Esophagus (tissue), 2 donors: ENCODE results near the gene FXYD2. TPM values are rescaled to one million over a fixed set of nuclear protein-coding genes. Genes with fewer than 3 reads are reported as not detected.

Experiments used
- H3K27ac ChIP-seq, 2 donors: one replicate each; pipeline ENCODE4 v1.5.1; 2013; ENCODE audit warnings: low read depth in 2 of 2, mild to moderate bottlenecking in 2 of 2, inconsistent platforms in 1 of 2, low read length in 1 of 2, moderate library complexity in 1 of 2
- H3K27me3 ChIP-seq, 2 donors: one replicate each; pipeline ENCODE4 v1.6.1; 2013; ENCODE audit warnings: low read length in 2 of 2, control low read depth in 1 of 2, mild to moderate bottlenecking in 1 of 2; ENCODE audit not compliant: insufficient read depth in 2 of 2, control insufficient read depth in 1 of 2
- H3K36me3 ChIP-seq, 2 donors: one replicate each; pipeline ENCODE4 v1.6.1; 2013; ENCODE audit warnings: low read length in 1 of 2; ENCODE audit not compliant: control insufficient read depth in 2 of 2, insufficient read depth in 2 of 2
- H3K4me1 ChIP-seq, 2 donors: one replicate each; pipeline ENCODE4 v1.6.1; 2013; ENCODE audit warnings: low read length in 1 of 2; ENCODE audit not compliant: control insufficient read depth in 2 of 2, insufficient read depth in 2 of 2
- H3K4me3 ChIP-seq, 2 donors: one replicate each; pipeline ENCODE4 v1.5.1; 2013; ENCODE audit warnings: low read length in 2 of 2, mild to moderate bottlenecking in 2 of 2, low read depth in 1 of 2, moderate library complexity in 1 of 2
- H3K9me3 ChIP-seq, 2 donors: one replicate each; pipeline ENCODE4 v1.6.1; 2013; ENCODE audit warnings: mild to moderate bottlenecking in 2 of 2, low read depth in 1 of 2, low read length in 1 of 2, moderate library complexity in 1 of 2; ENCODE audit not compliant: control insufficient read depth in 2 of 2, insufficient read depth in 1 of 2
- WGBS, 2 donors: extraction: QIAGEN DNeasy Blood & Tissue Kit; methylation state at CpG; one replicate each; pipeline ENCODE4 v1.1.7; 2013; 5-methylcytosine and 5-hydroxymethylcytosine counted together
- polyA plus RNA-seq, 2 donors: library from polyadenylated mRNA; stranded (reverse); fragments of 200-250 nt; gene quantifications; one replicate each; pipeline ENCODE4 v1.2.3, GENCODE V29; 2013
- donor health status: healthy with polysubstance abuse.
- donor health status: Bipolar disorder and iron deficiency.

Gene FXYD2
- polyA plus RNA-seq, 2 donors: 0.75 to 1.0 TPM

GRCh38 chr11:117781627-117782026 is 42.9 kb downstream of the FXYD2 start:
- no peaks in the 10 kb centered on the region for H3K27me3 ChIP-seq
- no peaks in the 10 kb centered on the region for H3K36me3 ChIP-seq
- WGBS, 2 donors: 76% methylated on average over 4 of the region's 4 CpGs
- H3K4me3 ChIP-seq: no peak overlapping the region
- no peaks in the 10 kb centered on the region for H3K4me1 ChIP-seq
- H3K27ac ChIP-seq: no peak overlapping the region
- no peaks in the 10 kb centered on the region for H3K9me3 ChIP-seq

- H3K4me1 ChIP-seq: no peaks in the 10 kb centered on the region
- 85 to 92% methylated on average over 26 of the region's 26 CpGs for WGBS, 2 donors
- no peaks in the 10 kb centered on the region for H3K36me3 ChIP-seq
- H3K9me3 ChIP-seq: no peaks in the 10 kb centered on the region
- no peak overlapping the region for H3K4me3 ChIP-seq
- no peaks in the 10 kb centered on the region for H3K27me3 ChIP-seq
- no peak overlapping the region for H3K27ac ChIP-seq
Measured at GRCh38 chr11:117780456-117780855, 44.1 kb downstream of the FXYD2 start.

- H3K9me3 ChIP-seq: no peaks in the 10 kb centered on the region
- H3K36me3 ChIP-seq: no peaks in the 10 kb centered on the region
- WGBS, 2 donors: 74 to 77% methylated on average over 3 of the region's 3 CpGs
- H3K4me1 ChIP-seq: no peaks in the 10 kb centered on the region
- H3K27me3 ChIP-seq: no peaks in the 10 kb centered on the region
- no peak overlapping the region for H3K4me3 ChIP-seq
- no peak overlapping the region for H3K27ac ChIP-seq
Measured at GRCh38 chr11:117774553-117774952, 50.0 kb downstream of the FXYD2 start.

GRCh38 chr11:117772360-117772759 is 52.2 kb downstream of the FXYD2 start:
- H3K36me3 ChIP-seq: no peaks in the 10 kb centered on the region
- H3K27ac ChIP-seq: no peak overlapping the region
- no peaks in the 10 kb centered on the region for H3K27me3 ChIP-seq
- H3K9me3 ChIP-seq: no peaks in the 10 kb centered on the region
- no peaks in the 10 kb centered on the region for H3K4me1 ChIP-seq
- 88 to 91% methylated on average over 6 of the region's 6 CpGs for WGBS, 2 donors
- no peak overlapping the region for H3K4me3 ChIP-seq

- no peaks in the 10 kb centered on the region for H3K27me3 ChIP-seq
- 87 to 88% methylated on average over 7 of the region's 7 CpGs for WGBS, 2 donors
- no peak overlapping the region for H3K4me3 ChIP-seq
- no peaks in the 10 kb centered on the region for H3K36me3 ChIP-seq
- no peak overlapping the region for H3K27ac ChIP-seq
- H3K4me1 ChIP-seq: no peaks in the 10 kb centered on the region
- H3K9me3 ChIP-seq: no peaks in the 10 kb centered on the region
Measured at GRCh38 chr11:117771841-117772240, 52.7 kb downstream of the FXYD2 start.

GRCh38 chr11:117771197-117771596 is 53.3 kb downstream of the FXYD2 start:
- H3K4me3 ChIP-seq: no peak overlapping the region
- no peaks in the 10 kb centered on the region for H3K36me3 ChIP-seq
- no peak overlapping the region for H3K27ac ChIP-seq
- no peaks in the 10 kb centered on the region for H3K27me3 ChIP-seq
- no peaks in the 10 kb centered on the region for H3K9me3 ChIP-seq
- no peaks in the 10 kb centered on the region for H3K4me1 ChIP-seq
- WGBS, 2 donors: 78 to 84% methylated on average over 6 of the region's 6 CpGs

GRCh38 chr11:117770061-117770460 is 54.5 kb downstream of the FXYD2 start:
- Histone ChIP-seq H3K4me1 (no peaks in the 10 kb centered on the region), H3K4me3 (no peak overlapping the region), H3K27me3 (no peaks in the 10 kb centered on the region), H3K9me3 (no peaks in the 10 kb centered on the region), H3K36me3 (no peaks in the 10 kb centered on the region), H3K27ac (no peak overlapping the region)
- WGBS, 2 donors: 86 to 87% methylated on average over 4 of the region's 4 CpGs

Other genes with a start within 250 kb of the FXYD2 start
- under 1 TPM; 0.04 TPM for gene DSCAML1, start 27.5 kb downstream of the FXYD2 start, polyA plus RNA-seq
- gene FXYD6, start 51.9 kb upstream of the FXYD2 start, polyA plus RNA-seq: 1 to 10 TPM; 3.4 to 7.0 TPM
- 10 to 100 TPM; 13.5 to 16.7 TPM for gene TMPRSS13, start 104.7 kb upstream of the FXYD2 start, polyA plus RNA-seq
- 1 to 10 TPM; 2.0 to 2.2 TPM for gene IL10RA, start 161.7 kb upstream of the FXYD2 start, polyA plus RNA-seq